PFSK-1 (cell line): ENCODE results near the gene EYA2.

Experiments
- POLR2AphosphoS5 ChIP-seq: IDR thresholded peaks from 2 replicates; pipeline ENCODE4 v1.6.1; 2012; ENCODE audit warnings: low read depth, mild to moderate bottlenecking, control low read depth, low read length, moderate library complexity
- REST ChIP-seq, 2 experiments: IDR thresholded peaks; 2 replicates each; pipeline versions ENCODE4 v1.6.1 to v1.8.0; 2011 to 2012; ENCODE audit warnings: low read depth in 2 of 2, low read length in 2 of 2, control low read depth in 1 of 2, inconsistent platforms in 1 of 2, mild to moderate bottlenecking in 1 of 2, moderate library complexity in 1 of 2; ENCODE audit not compliant: insufficient read depth in 1 of 2

GRCh38 chr20:47141941-47142773 lies 247.5 kb downstream of the EYA2 start:
- TF ChIP-seq POLR2AphosphoS5 (no peak), REST (IDR thresholded peaks at IDR 0.05; ENCODE audit: insufficient read depth in 1 of 2, low read depth in 2 of 2, low read length in 2 of 2) (no peak)
